H1 (cell line): Measurements from ENCODE around the gene DNAJC11. TPM values are rescaled to one million over a fixed set of nuclear protein-coding genes. Genes with fewer than 3 reads are reported as not detected.

Source experiments
- polyA plus RNA-seq, 7 experiments: library from polyadenylated mRNA; depleted of rRNA in 3 of 7; stranded (reverse) in 5 of 7; unstranded in 2 of 7; fragments of >200 nt in 5 of 7; fragments of 200-250 nt in 2 of 7; gene quantifications; 1 replicate in 5 of 7; 2 replicates in 1 of 7; 4 replicates in 1 of 7; pipeline versions ENCODE4 v1.2.1 to v1.2.3, GENCODE V29; 2011 to 2013; ENCODE audit warnings: missing spikeins in 2 of 7, mixed read lengths in 2 of 7
- total RNA-seq: library from RNA; stranded (reverse); fragmentation: NEBNext Ultra II Directional; extraction: Animal tissue kit (Norgen Biotek cat#: 25700); gene quantifications from 2 replicates; pipeline ENCODE4 v1.2.1, GENCODE V29; 2021

DNAJC11 gene
- total and polyA plus RNA-seq, 2 of the 8 experiments (the other 6 are each of a cell fraction or from before 2014, with no cell fraction given): 43.9 to 90.9 TPM

Other genes with a start within 250 kb of the DNAJC11 start
- gene TNFRSF25, start 235.6 kb downstream of the DNAJC11 start, total RNA-seq: 9.3 and 10.7 TPM in 2 replicates
- gene TNFRSF25, start 235.6 kb downstream of the DNAJC11 start, polyA plus RNA-seq (2011; rRNA removed): 19.5 and 26.1 TPM in 2 replicates
- 12.5 and 13.8 TPM in 2 replicates for gene PLEKHG5, start 210.1 kb downstream of the DNAJC11 start, total RNA-seq
- gene PLEKHG5, start 210.1 kb downstream of the DNAJC11 start, polyA plus RNA-seq (2011; rRNA removed): 10.4 and 16.8 TPM in 2 replicates
- 38.1 and 42.9 TPM in 2 replicates for gene NOL9, start 147.3 kb downstream of the DNAJC11 start, total RNA-seq
- 11.6 and 17.1 TPM in 2 replicates for gene NOL9, start 147.3 kb downstream of the DNAJC11 start, polyA plus RNA-seq (2011; rRNA removed)
- gene TAS1R1, start 146.5 kb downstream of the DNAJC11 start, total RNA-seq: 0.13 TPM in 1 of 2 replicates, not detected in the other
- gene TAS1R1, start 146.5 kb downstream of the DNAJC11 start, polyA plus RNA-seq (2011; rRNA removed): 0.17 and 0.26 TPM in 2 replicates
- gene ZBTB48, start 121.8 kb downstream of the DNAJC11 start, total RNA-seq: 21.4 and 28.2 TPM in 2 replicates
- gene ZBTB48, start 121.8 kb downstream of the DNAJC11 start, polyA plus RNA-seq (2011; rRNA removed): 28.8 and 35.7 TPM in 2 replicates
- gene KLHL21, start 98.9 kb downstream of the DNAJC11 start, total RNA-seq: 22.1 and 22.3 TPM in 2 replicates
- gene KLHL21, start 98.9 kb downstream of the DNAJC11 start, polyA plus RNA-seq (2011; rRNA removed): 11.9 and 25.4 TPM in 2 replicates
- gene PHF13, start 88.1 kb downstream of the DNAJC11 start, total RNA-seq: 38.7 and 39.6 TPM in 2 replicates
- 11.7 and 16.5 TPM in 2 replicates for gene PHF13, start 88.1 kb downstream of the DNAJC11 start, polyA plus RNA-seq (2011; rRNA removed)
- 12.4 and 15.3 TPM in 2 replicates for gene THAP3, start 76.9 kb downstream of the DNAJC11 start, total RNA-seq
- 8.2 and 12.9 TPM in 2 replicates for gene THAP3, start 76.9 kb downstream of the DNAJC11 start, polyA plus RNA-seq (2011; rRNA removed)
- 119 and 131 TPM in 2 replicates for gene CAMTA1, start 83.6 kb upstream of the DNAJC11 start, total RNA-seq
- 47.9 and 65.0 TPM in 2 replicates for gene CAMTA1, start 83.6 kb upstream of the DNAJC11 start, polyA plus RNA-seq (2011; rRNA removed)